ENCODE data around the gene IL3.

Gene IL3

DNA sequence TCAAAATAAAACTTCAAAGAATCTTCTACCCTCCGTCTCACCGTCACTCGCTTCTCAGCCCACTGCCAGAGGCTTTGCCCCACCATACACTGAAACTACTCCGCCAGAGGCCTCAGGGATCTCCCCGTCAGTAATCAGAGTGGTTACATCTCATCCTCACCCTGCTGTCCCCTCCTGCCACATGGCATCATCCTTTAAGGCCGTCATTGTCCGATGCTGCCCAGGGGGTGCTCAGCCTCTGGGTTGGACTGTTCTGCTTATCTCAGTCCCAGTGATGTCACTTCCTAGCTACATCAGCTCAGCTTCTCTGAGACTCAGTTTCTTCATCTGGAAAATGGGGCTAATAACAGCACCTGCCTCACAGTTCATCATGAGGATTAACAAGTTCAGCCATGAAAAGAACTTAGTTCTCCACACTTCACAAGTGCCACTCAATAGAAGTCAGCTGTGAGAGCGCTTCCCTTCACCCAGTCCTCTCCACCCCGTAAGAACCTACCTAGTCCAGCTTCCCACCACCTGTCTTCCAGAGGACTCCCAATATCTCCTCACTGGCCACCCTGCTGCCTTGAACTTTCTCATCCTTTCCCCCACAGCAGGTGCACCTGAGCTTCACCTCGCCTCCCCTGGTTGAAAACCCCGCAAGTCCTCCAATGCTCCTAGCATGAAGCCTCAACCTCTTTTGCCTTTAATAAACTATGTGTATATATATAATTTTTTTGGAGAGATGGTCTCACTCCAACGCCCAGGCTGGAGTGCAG is 2.8 kb upstream of the IL3 start:
- DNase-seq: no peak

DNA sequence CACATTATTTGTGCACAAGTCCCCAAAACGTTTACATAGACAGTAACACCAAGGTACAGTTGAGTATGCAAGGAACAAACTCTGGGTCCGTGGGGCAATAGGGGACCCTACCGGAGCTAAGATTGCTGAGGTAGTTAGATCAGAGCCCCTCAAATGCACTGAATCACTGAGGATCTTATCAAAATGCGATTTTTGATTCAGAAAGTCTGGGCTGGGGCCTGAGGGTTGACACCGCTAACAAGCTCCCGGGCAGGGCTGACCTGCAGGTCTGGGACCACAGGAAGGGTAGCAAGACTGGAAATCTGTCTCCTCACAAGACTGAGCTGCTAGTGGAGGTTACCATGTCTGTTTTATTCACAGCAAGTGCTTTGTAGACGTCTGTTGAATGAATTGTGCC is 1.8 kb upstream of the IL3 start:
- no peak for DNase-seq

DNA sequence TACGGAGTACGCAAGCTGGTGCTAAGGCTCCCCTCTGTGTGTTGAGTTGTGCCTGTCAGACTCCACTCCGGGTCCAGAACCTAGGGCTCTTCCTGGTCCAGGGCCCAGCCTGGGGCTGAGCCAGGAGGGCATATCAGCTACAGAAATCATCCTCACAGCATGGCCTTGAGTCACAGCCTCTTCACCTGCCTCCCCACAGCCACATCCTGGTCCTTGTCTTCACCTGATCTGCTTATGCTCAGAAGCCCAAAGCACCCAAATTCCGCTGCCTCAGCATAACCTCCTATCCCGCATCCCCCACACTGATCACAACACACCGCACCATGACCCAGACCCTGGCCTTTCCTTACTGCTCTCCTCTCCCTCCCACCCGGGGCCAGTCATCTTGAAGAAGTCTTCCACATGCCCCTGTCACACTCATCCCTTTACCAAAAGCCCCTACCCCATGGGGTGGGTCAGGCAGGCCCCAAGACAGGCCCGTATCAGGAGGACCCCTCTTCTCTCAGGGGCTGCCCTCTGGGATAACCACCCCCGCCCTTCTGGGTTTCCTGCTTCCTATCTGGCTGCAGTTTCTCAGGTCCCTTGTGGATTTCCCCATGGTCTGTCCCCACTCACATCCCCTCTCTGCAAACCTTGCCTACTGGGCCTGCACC is 1.3 kb upstream of the IL3 start:
- DNase-seq: peak in 4 of 5 experiments; percentile 6 to 89 (median 46)

DNA sequence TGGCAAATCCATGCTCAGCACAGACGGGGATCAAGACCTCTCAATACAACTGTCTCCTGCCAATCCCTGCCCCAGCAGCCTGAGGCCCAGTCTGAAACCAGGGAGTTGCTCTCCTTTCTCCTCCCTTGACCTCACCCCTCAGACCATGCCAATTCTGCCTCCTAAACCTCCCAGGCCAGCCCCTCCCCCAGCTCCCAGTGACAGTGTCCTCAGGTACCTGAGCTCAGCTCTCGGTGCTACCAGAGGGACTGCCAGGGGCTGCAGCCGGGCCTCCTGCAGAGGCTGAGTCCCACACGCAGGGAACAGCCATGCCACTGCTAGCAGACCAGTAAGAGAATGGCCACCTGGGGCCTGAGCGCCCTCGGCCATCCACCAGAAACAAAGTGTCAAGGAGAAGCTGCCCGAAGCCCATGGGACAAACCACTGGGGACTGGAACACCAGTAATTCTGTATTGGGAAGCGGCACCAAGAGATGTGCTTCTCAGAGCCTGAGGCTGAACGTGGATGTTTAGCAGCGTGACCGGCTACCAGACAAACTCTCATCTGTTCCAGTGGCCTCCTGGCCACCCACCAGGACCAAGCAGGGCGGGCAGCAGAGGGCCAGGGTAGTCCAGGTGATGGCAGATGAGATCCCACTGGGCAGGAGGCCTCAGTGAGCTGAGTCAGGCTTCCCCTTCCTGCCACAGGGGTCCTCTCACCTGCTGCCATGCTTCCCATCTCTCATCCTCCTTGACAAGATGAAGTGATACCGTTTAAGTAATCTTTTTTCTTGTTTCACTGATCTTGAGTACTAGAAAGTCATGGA is 557 bp upstream of the IL3 start:
- DNase-seq: peak in 1 of 5 experiments; percentile 5

DNA sequence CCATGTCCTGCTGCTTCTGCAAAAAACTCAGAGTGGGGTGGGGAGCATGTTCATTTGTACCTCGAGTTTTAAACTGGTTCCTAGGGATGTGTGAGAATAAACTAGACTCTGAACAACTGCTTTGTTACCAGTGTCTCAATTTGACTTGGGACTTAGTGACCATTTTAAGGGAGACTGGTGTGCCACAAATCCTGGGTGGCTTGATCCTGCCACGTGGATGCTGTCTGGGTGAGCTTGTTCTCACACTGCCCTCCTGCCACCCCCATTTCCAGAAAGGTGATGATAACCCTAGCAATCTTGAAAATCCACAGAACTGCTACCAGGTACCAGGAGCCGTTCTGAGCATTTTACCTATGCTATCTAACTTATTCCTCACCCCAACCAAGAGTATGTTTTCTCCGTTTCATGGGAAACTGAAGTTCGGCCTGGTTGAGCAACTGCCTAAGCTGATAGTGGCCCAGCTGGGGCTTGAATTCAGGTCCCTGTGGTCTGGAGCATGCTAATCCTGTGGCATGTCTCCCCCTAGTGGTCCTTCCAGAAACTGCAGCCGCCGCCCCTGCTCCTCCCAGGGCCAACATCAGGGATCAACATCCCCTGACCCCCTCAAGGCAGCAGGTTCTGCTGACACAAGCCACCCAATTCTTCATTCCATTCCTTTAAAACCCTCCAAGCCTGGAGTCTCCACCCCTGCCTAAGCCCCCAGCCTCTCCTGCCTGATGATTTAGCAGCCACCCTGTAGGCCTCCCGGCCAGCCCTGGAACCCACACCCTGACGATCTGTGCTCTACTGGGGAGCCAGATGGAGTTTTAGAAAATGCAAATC is 2.8 kb downstream of the IL3 start:
- peak; percentile 60 to 77 (median 66) for DNase-seq

DNA sequence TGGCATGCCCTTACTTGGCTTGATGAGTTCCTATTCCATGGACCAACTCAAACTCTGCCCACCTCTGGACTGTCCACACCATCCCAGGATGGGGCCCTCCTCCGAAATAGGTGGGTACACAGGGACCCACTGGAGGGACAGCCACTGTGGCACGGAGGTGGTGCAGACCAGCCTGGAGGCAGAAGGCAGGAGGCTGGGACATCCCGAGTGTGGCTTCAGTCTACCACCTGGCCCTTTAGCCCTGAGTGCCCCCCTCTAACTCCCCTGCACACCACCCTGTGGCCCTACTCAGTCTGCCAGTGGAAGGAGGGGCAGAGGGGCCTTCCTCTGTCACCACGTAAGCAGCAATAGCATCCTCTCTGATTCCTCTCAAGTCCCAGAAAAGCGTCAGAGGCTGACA is 3.7 kb downstream of the IL3 start:
- peak in 1 of 5 experiments; percentile 2 for DNase-seq

DNA sequence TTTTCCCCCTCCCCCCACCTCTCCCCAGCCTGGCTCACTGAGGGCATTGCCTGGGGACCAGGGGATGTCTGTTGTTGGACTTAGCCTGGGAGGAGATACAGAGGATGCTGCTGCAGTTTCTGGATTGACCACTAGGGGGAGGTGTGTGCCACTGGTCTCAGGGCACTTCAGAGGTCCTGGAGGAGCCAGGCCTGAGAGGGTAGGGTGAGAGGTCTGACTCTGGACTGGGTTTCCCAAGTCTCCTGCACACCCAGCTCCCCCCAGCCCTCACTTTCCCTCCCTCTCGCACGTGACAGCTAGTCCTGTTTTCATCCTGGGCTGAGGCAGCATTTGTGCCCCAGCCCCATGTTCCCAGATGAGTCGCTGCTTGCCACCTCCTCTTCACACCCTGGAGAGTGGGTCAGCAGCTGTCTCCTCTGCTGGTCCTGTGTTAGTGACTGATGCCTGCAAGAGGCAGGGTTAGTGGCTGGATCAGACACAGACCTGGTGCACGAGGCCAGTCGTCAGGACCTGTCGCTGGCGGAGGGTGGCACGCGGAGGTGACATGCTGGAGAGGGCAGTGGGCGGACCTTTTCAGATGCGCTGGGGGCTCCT is 4.4 kb downstream of the IL3 start:
- DNase-seq: peak; percentile 50 to 78 (median 62)

DNA sequence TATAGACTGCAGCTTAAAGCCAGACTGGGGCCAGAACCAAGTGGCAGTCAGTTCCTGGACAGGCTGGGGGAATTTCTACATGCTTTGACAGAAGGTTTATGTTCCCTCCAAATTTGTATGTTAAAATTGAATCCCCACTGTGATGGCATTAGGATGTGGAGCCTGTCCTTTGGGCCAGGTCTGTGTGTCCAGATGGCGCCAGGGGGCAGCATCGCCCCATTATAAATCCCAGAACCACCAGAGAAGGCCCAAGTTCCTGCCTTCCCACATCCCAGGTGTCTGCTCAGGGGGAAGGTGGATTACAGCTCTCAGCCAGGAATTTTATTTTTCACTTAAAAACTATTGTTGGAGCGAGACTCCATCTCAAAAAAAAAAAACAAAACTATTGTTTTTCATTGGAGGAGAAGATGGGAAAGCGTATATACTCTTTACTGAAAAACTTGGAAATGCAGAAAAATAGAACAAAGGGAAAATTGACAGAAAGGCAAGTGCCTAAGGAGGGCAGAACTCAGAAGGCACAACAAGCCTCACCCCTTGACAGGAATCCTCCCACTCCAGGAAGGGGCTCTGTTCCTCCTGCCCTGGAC is 5.0 kb downstream of the IL3 start:
- peak in 3 of 5 experiments; percentile 25 to 72 (median 38) for DNase-seq

DNA sequence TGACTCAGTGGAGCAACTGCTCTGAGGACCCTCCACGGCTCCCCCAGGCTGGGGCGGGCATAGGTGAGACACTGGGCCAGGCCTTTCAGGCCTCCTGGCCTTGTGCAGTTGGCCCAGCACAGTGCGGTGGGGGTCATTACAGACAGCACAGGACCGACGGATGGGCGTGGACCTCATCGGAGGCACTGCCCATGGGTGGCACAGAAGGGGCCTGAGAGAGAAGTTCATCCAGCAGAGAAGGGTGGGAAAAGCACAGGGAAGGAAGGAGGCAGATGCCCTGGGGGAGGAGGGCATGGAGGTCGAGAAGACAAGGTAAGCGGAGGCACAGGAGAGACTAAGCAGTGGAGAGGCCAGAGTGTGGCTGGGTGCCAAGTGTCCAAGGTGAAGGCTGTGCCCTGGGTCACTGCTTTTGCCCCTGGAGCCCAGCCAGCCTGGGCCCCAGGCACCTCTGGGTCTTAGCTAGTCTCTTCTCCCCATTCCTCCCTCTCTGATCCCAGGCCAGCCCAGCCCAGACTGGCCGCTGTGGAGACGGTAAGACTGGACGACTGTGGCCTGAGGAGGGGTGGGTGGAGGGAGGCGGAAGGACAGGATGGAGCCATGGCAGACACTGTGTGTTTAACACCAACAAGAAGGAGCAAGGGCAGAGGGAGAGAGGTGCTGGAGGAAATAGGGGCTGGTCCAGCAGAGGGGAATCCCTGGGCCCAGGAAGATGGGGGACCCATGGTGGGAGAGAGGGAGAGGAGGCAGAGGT is 5.7 kb downstream of the IL3 start:
- no peak for DNase-seq

DNA sequence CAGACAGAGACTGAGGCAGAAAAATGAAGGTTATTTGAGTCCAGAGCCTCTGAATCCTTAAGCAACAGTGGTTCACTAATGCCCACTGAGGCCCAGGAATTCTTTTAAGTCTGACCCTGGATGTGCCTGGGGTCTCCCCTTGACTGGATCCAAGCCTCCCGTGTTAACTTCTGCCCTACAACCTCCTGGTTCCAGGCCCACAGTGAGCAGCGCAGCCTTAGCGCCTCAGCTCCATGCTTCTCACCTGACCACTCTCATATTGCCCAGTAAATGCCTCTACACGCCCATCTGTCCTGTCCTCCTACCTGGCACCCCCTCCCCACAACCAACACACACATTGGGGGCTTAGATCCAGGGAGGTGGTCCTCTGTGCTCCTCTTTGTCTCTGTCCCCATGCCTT is 6.4 kb downstream of the IL3 start:
- DNase-seq: no peak

DNA sequence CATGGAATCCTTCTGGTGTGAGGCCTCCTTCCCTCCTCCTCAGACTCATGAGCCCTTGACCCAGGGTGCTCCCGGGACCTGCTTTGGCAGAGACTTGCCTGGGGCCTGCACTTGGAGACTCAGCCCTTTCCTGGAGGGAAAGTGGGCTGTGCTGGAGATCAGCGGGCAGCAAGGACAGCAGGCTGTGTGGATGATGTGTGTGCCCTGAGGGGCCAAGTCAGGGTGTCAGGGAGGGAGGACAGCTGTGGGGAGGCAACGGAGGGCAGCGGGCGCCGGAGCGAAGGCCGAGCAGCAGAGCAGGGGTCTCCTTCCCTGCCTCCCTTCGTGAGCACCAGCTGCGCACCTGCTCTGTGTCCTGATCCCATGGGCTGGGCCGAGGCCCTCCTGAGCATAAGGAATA is 7.0 kb downstream of the IL3 start:
- no peak for DNase-seq

DNA sequence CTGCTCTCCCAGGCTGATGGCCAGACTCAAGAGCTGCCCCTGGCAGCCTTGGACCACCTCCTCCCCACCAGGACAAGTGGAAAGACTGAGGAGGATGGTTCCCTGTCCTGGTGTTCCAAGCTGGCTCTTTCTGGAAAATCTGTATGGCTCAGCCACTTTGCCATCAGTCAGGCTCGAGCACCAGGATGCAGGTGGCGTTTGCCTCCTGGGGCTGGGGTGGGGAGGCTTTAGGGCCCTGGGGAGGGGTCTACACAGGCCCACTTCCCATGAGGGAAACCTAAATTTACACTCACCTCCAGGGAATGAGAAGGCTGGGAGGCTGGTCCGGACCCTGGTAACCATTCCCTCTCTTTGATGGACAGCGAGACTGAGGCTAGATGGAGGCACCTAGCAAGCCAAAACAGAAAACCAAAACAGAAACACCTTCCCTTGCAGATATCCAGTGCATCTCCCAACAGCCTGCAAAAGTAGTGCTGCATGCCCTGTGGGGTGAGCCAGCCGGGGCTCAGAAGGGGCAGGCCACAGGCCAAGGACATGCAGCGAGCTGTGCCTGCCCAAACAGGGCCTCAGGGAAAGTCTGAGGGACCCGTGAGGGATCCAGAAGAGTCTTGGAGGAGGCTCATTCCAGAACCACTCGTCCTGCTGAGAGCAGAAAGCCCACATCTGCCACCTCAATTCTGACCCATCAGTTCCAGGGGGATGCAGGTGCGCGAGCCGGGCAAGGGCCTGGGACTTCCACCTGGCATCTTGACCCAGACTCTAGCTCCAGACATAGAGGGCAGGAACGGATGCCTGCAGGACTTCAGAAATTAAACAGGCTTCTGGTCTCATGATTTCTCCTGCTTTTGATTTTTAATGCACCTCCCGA is 7.7 kb downstream of the IL3 start:
- DNase-seq: no peak

DNA sequence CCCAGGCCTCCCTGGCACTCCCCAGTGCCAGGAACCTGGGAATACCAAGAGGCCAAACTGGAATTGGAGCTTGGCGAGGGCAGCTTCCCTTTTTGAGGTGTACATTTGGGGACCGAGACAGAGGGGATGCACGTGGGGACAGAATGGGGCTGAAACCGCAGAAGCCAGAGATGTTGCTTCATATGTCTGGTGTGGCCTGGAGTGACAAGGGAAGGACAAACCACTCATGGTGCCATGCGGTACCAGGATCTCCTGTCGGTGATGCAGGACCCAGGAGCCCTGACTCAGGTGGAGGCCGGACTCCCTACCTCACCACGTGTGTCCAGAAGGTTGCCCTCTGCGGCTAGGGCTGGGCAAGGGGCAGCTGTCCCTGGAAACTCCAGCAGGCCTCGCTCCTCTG is 9.1 kb downstream of the IL3 start:
- no peak for DNase-seq

DNA sequence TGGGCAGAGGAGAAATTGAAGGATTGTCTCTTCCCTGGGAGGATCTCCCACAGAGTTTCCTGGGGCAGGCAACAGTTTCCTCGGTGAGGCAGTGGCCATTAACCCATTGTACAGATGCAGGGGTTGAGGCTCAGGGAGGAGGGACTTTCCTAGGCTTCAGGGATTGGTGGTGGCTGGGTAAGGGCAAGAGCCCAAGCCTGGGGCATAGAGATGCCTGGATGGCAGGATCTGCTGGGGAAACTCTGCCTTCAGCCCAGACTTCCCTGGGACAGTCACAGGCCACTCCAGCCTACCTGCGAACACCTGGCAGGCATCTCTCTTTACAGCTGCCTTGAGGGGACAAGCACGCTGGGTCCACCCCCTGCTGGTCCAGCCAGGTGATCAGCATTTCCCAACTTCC is 9.5 kb downstream of the IL3 start:
- no peak for DNase-seq

DNA sequence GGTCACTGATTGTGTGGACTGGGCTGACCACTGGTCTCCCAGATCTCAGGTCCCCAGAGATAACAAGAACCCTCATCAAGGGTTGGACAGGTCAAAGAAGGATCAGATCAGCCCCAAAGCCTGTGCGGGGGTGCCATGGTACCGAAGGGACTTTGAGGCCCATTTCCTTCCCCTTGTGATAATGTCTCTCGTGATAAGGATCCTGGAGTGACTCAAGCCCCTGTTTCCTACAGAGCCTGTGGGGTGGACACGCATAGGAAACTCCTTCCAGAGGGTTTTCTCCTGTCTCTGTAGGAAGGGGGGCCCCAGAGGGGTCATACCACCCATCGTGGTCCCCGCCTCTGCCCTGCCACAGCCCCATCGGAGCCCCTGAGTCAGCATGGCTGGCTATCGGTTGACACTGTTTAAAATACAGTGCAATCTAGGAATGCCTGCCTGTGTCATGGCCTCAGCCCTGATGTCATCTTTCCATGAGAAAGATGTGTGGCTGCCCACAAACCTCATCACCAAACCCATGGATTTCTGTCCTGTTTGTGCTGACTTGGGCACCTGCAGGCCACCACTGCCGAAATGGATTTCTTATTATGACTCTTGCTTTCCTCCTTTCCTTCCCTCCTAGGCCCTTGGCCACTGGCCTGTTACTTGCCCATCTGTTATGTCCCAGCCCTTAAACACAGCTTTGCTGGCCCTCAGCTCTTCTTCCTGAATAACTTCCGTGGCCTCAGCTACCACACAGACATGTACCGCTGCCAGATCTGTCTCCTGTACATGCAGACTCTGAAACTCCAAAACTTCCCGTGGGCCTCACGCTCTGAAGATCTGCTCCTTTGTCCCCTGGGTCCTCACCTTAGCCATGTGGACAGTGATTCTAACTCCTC is 10.2 kb downstream of the IL3 start:
- peak in 2 of 5 experiments; percentile 45 to 52 for DNase-seq

DNA sequence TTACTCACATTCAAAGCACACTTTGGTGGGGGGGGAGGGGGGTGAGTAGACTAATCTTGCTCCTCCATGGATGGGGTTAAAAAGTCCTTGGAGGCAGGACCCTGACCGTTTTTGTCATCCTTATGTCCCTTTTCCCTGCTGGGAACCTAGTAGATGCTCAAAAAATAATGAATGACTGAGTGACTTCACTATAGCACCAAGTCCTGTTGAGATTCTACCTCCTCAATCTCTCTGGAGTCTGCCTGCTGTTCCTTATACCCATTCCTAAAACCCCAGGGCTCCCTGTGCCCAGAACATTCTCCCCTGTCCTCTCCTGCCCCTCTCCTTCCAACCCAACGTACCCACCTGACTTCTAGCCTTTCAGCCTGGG is 10.9 kb downstream of the IL3 start:
- no peak for DNase-seq

DNA sequence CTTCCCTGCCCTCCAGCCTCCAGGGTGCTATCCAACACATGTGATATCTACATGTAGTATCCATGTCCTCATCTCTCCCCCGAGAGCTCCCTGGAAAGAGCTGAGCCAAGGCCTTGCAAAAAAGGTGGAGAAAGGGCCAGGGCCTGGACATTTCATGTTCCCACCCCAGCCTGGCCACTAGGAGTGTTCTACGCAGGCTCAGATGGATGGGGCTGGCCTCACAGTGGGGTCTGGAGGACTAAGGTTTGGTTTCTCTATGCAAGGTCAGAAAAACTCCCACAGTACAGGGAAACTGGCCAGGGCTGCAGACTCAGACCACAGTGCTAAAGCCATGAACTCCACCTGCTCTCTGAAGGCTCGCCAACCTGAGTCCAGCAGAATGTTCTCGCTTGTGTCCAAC is 11.6 kb downstream of the IL3 start:
- no peak for DNase-seq

DNA sequence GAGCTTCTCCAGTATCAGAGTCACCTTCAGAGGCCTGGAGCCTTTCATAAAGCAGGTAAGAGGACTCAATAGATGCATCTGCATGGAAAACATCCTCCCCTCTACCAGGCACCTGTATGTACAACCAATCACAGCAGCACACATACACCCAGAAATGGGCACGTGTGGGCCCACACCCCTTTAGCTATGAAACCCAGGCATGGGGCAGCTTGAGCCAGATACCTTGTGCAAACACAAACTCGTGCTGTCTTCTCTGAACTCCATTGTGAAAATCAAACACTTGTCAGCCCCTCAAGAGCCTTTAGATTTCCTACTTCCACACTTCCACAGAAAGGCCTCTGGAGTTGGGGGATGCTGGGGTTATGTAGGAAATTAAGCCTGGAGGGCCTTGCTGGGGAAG is 12.1 kb downstream of the IL3 start:
- DNase-seq: no peak

Measured in T-helper 2 cell (primary cell).